ENCODE results near the gene P3H4.
"Not testable (repeated sequence)": the region's sequence is repeated elsewhere in the genome, so short reads cannot be mapped to it uniquely, and the experiment has no call there.

P3H4 gene

GRCh38 chr17:41785859-41786226 is 25.9 kb downstream of the P3H4 start:
- H3K27ac Mint-ChIP-seq, result no peak overlapping the region

GRCh38 chr17:41785091-41785858 is 26.5 kb downstream of the P3H4 start:
- ATAC-seq, result no peak
- Mint-ChIP-seq H3K4me1 (peaks cover 39% of the 10 kb centered on the region), H3K9me3 (no peaks in the 10 kb centered on the region), H3K4me3 (peak overlapping the region; percentile 39), H3K36me3 (no peaks in the 10 kb centered on the region), H3K27ac (no peak overlapping the region)
- DNase-seq (ENCODE audit: low spot score in 2 of 2), result no peak

More at GRCh38 chr17:41785859-41786226, 25.9 kb downstream of the P3H4 start:
- Mint-ChIP-seq H3K4me1 (peaks cover 39% of the 10 kb centered on the region), H3K4me3 (peak overlapping the region; percentile 39), H3K9me3 (no peaks in the 10 kb centered on the region), H3K36me3 (no peaks in the 10 kb centered on the region)
- ATAC-seq, result no peak
- DNase-seq (ENCODE audit: low spot score in 2 of 2), result no peak

GRCh38 chr17:41784207-41784744 is 27.5 kb downstream of the P3H4 start:
- DNase-seq (ENCODE audit: low spot score in 2 of 2) (no peak), ATAC-seq (no peak)
- no peaks in the 10 kb centered on the region for H3K9me3 Mint-ChIP-seq
- H3K4me3 Mint-ChIP-seq, result no peak overlapping the region
- peaks cover 38% of the 10 kb centered on the region for H3K4me1 Mint-ChIP-seq
- no peak overlapping the region for H3K27ac Mint-ChIP-seq
- no peaks in the 10 kb centered on the region for H3K36me3 Mint-ChIP-seq

- Mint-ChIP-seq H3K36me3 (no peaks in the 10 kb centered on the region), H3K27ac (peak overlapping the region; percentile 63), H3K4me1 (peaks cover 24% of the 10 kb centered on the region), H3K9me3 (no peaks in the 10 kb centered on the region), H3K4me3 (no peak overlapping the region)
- DNase-seq (ENCODE audit: low spot score in 2 of 2) (no peak), ATAC-seq (no peak)
Observed at GRCh38 chr17:41782142-41782541, 29.6 kb downstream of the P3H4 start.

GRCh38 chr17:41781404-41782110 is 30.2 kb downstream of the P3H4 start:
- Mint-ChIP-seq H3K4me3 (no peak overlapping the region), H3K9me3 (no peaks in the 10 kb centered on the region), H3K36me3 (no peaks in the 10 kb centered on the region), H3K27ac (peak overlapping the region; percentile 63), H3K4me1 (peaks cover 24% of the 10 kb centered on the region)
- ATAC-seq (no peak), DNase-seq (ENCODE audit: low spot score in 2 of 2) (no peak)

- Mint-ChIP-seq H3K9me3 (no peaks in the 10 kb centered on the region), H3K27ac (no peak overlapping the region), H3K4me3 (no peak overlapping the region), H3K4me1 (peaks cover 15% of the 10 kb centered on the region), H3K36me3 (no peaks in the 10 kb centered on the region)
- no peak for ATAC-seq
- DNase-seq (ENCODE audit: low spot score in 2 of 2), result no peak
Observed at GRCh38 chr17:41779954-41780353, 31.8 kb downstream of the P3H4 start.

GRCh38 chr17:41777574-41778188 is 34.1 kb downstream of the P3H4 start:
- DNase-seq (ENCODE audit: low spot score in 2 of 2) (no peak), ATAC-seq (no peak)
- Mint-ChIP-seq H3K9me3 (no peaks in the 10 kb centered on the region), H3K4me3 (no peak overlapping the region), H3K27ac (no peak overlapping the region), H3K4me1 (peaks cover 7% of the 10 kb centered on the region), H3K36me3 (no peaks in the 10 kb centered on the region)

- H3K4me3 Mint-ChIP-seq, result no peak overlapping the region
- peaks cover 7% of the 10 kb centered on the region for H3K4me1 Mint-ChIP-seq
- ATAC-seq, result peak; percentile 20
- no peaks in the 10 kb centered on the region for H3K9me3 Mint-ChIP-seq
- no peak for DNase-seq (ENCODE audit: low spot score in 2 of 2)
- H3K27ac Mint-ChIP-seq, result no peak overlapping the region
- no peaks in the 10 kb centered on the region for H3K36me3 Mint-ChIP-seq
Observed at GRCh38 chr17:41777157-41777573, 34.6 kb downstream of the P3H4 start.

GRCh38 chr17:41776262-41776900 is 35.4 kb downstream of the P3H4 start:
- not testable (repeated sequence) for H3K27ac Mint-ChIP-seq; H3K4me3 Mint-ChIP-seq; H3K9me3 Mint-ChIP-seq; ATAC-seq; H3K36me3 Mint-ChIP-seq; H3K4me1 Mint-ChIP-seq; DNase-seq (ENCODE audit: low spot score in 2 of 2)

GRCh38 chr17:41775394-41776226 is 36.1 kb downstream of the P3H4 start:
- ATAC-seq (no peak), DNase-seq (ENCODE audit: low spot score in 2 of 2) (no peak)
- Mint-ChIP-seq H3K36me3 (no peaks in the 10 kb centered on the region), H3K4me1 (peaks cover 5% of the 10 kb centered on the region), H3K9me3 (no peaks in the 10 kb centered on the region), H3K27ac (no peak overlapping the region), H3K4me3 (no peak overlapping the region)

- no peak overlapping the region for H3K4me3 Mint-ChIP-seq
- H3K4me1 Mint-ChIP-seq, result peaks cover 5% of the 10 kb centered on the region
- ATAC-seq, result no peak
Observed at GRCh38 chr17:41773731-41774193, 38.0 kb downstream of the P3H4 start.

GRCh38 chr17:41773190-41773588 is 38.6 kb downstream of the P3H4 start:
- H3K36me3 Mint-ChIP-seq, result no peaks in the 10 kb centered on the region
- ATAC-seq (no peak), DNase-seq (ENCODE audit: low spot score in 2 of 2) (no peak)
- H3K4me1 Mint-ChIP-seq, result peaks cover 5% of the 10 kb centered on the region
- H3K27ac Mint-ChIP-seq, result no peak overlapping the region
- no peak overlapping the region for H3K4me3 Mint-ChIP-seq
- no peaks in the 10 kb centered on the region for H3K9me3 Mint-ChIP-seq

More at GRCh38 chr17:41773731-41774193, 38.0 kb downstream of the P3H4 start:
- H3K27ac Mint-ChIP-seq, result no peak overlapping the region
- no peak for DNase-seq (ENCODE audit: low spot score in 2 of 2)
- H3K9me3 Mint-ChIP-seq, result no peaks in the 10 kb centered on the region
- H3K36me3 Mint-ChIP-seq, result no peaks in the 10 kb centered on the region

- no peak for DNase-seq (ENCODE audit: low spot score in 2 of 2)
- Mint-ChIP-seq H3K4me3 (no peak overlapping the region), H3K9me3 (no peaks in the 10 kb centered on the region), H3K36me3 (no peaks in the 10 kb centered on the region), H3K27ac (no peak overlapping the region), H3K4me1 (peaks cover 5% of the 10 kb centered on the region)
- no peak for ATAC-seq
Observed at GRCh38 chr17:41772586-41773189, 39.1 kb downstream of the P3H4 start.

GRCh38 chr17:41772218-41772585 is 39.5 kb downstream of the P3H4 start:
- DNase-seq (ENCODE audit: low spot score in 2 of 2) (no peak), ATAC-seq (no peak)
- no peak overlapping the region for H3K27ac Mint-ChIP-seq
- no peaks in the 10 kb centered on the region for H3K9me3 Mint-ChIP-seq
- H3K4me3 Mint-ChIP-seq, result no peak overlapping the region
- H3K36me3 Mint-ChIP-seq, result no peaks in the 10 kb centered on the region
- peaks cover 5% of the 10 kb centered on the region for H3K4me1 Mint-ChIP-seq

Data from stimulated activated effector memory CD8-positive, alpha-beta T cell treated with anti-CD3 and anti-CD28 coated beads, Interleukin-12 subunit alpha, Interleukin-12 subunit beta, amount 100 ng/mL, for 72 hours (primary cell).